ENCODE measurements around the gene PDK4.

- TF ChIP-seq CTCF (IDR thresholded peaks at IDR 0.05) (no peak), POLR2A (IDR thresholded peaks at IDR 0.05) (no peak)
These were observed 544 bp downstream of the PDK4 start for GRCh38 chr7:95595746-95596197.
